B cell (primary cell): ENCODE results near the gene RGL1. TPM values are rescaled to one million over a fixed set of nuclear protein-coding genes. Genes with fewer than 3 reads are reported as not detected.

Experiments used
- ATAC-seq: fragments of 200-7000 bp; cut with Tn5 transposase; one replicate; pipeline ENCODE4 v1.10.0; 2021; ENCODE audit warnings: low read depth, mild to moderate bottlenecking, moderate number of reproducible peaks, moderate library complexity
- CTCF ChIA-PET: fragments of 350-600 bp; sonication (Branson Sonifier 250); formaldehyde crosslinking; loops from one replicate; lab custom pipeline; 2021; ENCODE audit warnings: antibody characterized with exemption, inconsistent platforms; lab: Charles Lee
- POLR2A ChIA-PET: fragments of 350-600 bp; sonication (Branson Sonifier 250); formaldehyde crosslinking; loops from one replicate; lab custom pipeline; 2021; ENCODE audit warnings: antibody characterized with exemption; lab: Charles Lee
- DNase-seq: peaks from one replicate; pipeline ENCODE4 v3.0.0; 2013
- H2AFZ ChIP-seq: 2 replicates; pipeline ENCODE4 v1.6.1; 2012; ENCODE audit warnings: mild to moderate bottlenecking, low read depth, low read length; ENCODE audit not compliant: insufficient read depth, poor library complexity, severe bottlenecking
- H3K27ac ChIP-seq, 2 donors: 1 replicate in 1 of 2; 2 replicates in 1 of 2; pipeline ENCODE4 v1.5.1; 2012 to 2013; ENCODE audit warnings: low read length in 2 of 2, mild to moderate bottlenecking in 2 of 2, moderate library complexity in 1 of 2
- H3K27me3 ChIP-seq, 4 experiments: fragments of 200-600 bp in 1 of 4; sonication (generic) in 1 of 4; replicated peaks in 1 of 4; 1 replicate in 2 of 4; 2 replicates in 2 of 4; pipeline versions ENCODE4 v1.6.1 to v1.7.0; 2013 to 2016; ENCODE audit warnings: low read length in 3 of 4, mild to moderate bottlenecking in 2 of 4, mixed read lengths in 1 of 4, moderate library complexity in 1 of 4; ENCODE audit not compliant: insufficient read depth in 4 of 4, control insufficient read depth in 3 of 4; ENCODE audit errors: control extremely low read depth in 1 of 4
- H3K36me3 ChIP-seq, 2 experiments: replicated peaks in 1 of 2; 1 replicate in 1 of 2; 2 replicates in 1 of 2; pipeline versions ENCODE4 v1.6.1 to v1.7.1; 2013; ENCODE audit warnings: low read length in 1 of 2; ENCODE audit not compliant: insufficient read depth in 2 of 2, control insufficient read depth in 1 of 2; ENCODE audit errors: control extremely low read depth in 1 of 2, extremely low read depth in 1 of 2
- H3K4me1 ChIP-seq, 2 donors: fragments of 200-600 bp in 1 of 2; sonication (generic) in 1 of 2; 1 replicate in 1 of 2; 2 replicates in 1 of 2; pipeline versions ENCODE4 v1.5.1 to v1.6.1; 2013 to 2017; ENCODE audit warnings: low read length in 2 of 2; ENCODE audit not compliant: control insufficient read depth in 2 of 2, insufficient read depth in 2 of 2
- H3K4me2 ChIP-seq: replicated peaks from 2 replicates; pipeline ENCODE3; 2012; ENCODE audit warnings: mild to moderate bottlenecking, low read depth, low read length; ENCODE audit not compliant: poor library complexity, severe bottlenecking
- H3K4me3 ChIP-seq, 5 experiments: fragments of 200-600 bp in 1 of 5; sonication (generic) in 1 of 5; 1 replicate in 3 of 5; 2 replicates in 2 of 5; pipeline versions ENCODE4 v1.5.1 to v1.7.0; 2011 to 2016; ENCODE audit warnings: low read length in 4 of 5, mild to moderate bottlenecking in 4 of 5, low read depth in 2 of 5, control low read depth in 1 of 5, moderate library complexity in 1 of 5; ENCODE audit not compliant: insufficient read depth in 1 of 5; ENCODE audit errors: control extremely low read depth in 1 of 5, extremely low read depth in 1 of 5
- H3K79me2 ChIP-seq: fragments of 200-600 bp; sonication (generic); one replicate; pipeline ENCODE4 v1.6.0; 2016; ENCODE audit warnings: low read length; ENCODE audit not compliant: control insufficient read depth, insufficient read depth
- H3K9ac ChIP-seq: fragments of 200-600 bp; sonication (generic); 2 replicates; pipeline ENCODE4 v1.6.1; 2017; ENCODE audit warnings: mild to moderate bottlenecking, low read length, moderate library complexity
- H3K9me3 ChIP-seq, 3 donors: one replicate each; pipeline versions ENCODE4 v1.6.1 to v1.7.1; 2013; ENCODE audit warnings: low read length in 2 of 3; ENCODE audit not compliant: control insufficient read depth in 2 of 3, insufficient read depth in 1 of 3; ENCODE audit errors: control extremely low read depth in 1 of 3
- H4K20me1 ChIP-seq: 2 replicates; pipeline ENCODE4 v1.6.0; 2012; ENCODE audit warnings: mild to moderate bottlenecking, low read length; ENCODE audit not compliant: insufficient read depth, control insufficient read depth, poor library complexity, severe bottlenecking
- H3K27ac Mint-ChIP-seq: one replicate; pipeline ENCODE4 v1.8.0; 2021; ENCODE audit warnings: mixed read lengths
- H3K27me3 Mint-ChIP-seq: one replicate; pipeline ENCODE4 v1.8.0; 2021; ENCODE audit warnings: mixed read lengths
- H3K4me1 Mint-ChIP-seq: one replicate; pipeline ENCODE4 v1.8.0; 2021; ENCODE audit warnings: mixed read lengths
- H3K4me3 Mint-ChIP-seq: one replicate; pipeline ENCODE4 v1.8.0; 2021; ENCODE audit warnings: mixed read lengths
- H3K9me3 Mint-ChIP-seq: one replicate; pipeline ENCODE4 v1.8.0; 2022; ENCODE audit warnings: mixed read lengths; ENCODE audit not compliant: insufficient read depth
- CTCF ChIP-seq: fragments of 200-600 bp; IDR thresholded peaks from one replicate; pipeline ENCODE4 v1.8.0; 2022; ENCODE audit warnings: antibody characterized with exemption, mild to moderate bottlenecking
- EZH2 ChIP-seq: IDR thresholded peaks from 2 replicates; pipeline ENCODE4 v1.6.1; 2012; ENCODE audit warnings: borderline replicate concordance, low read depth, mild to moderate bottlenecking, moderate library complexity, low read length; ENCODE audit not compliant: insufficient read depth, poor library complexity, severe bottlenecking
- WGBS: methylation state at CpG from one replicate; pipeline ENCODE4 v1.1.5; 2013; ENCODE audit warnings: missing lambda C conversion rate; ENCODE audit not compliant: insufficient coverage; 5-methylcytosine and 5-hydroxymethylcytosine counted together
- intact Hi-C: fragments of 100-400 bp; cut with micrococcal nuclease; formaldehyde crosslinking; loops from one replicate; pipeline ENCODE4 v1.10.0; 2022
- polyA plus RNA-seq: library from polyadenylated mRNA; depleted of rRNA; stranded (reverse); fragments of >200 nt; gene quantifications from 2 replicates; pipeline ENCODE4 v1.2.3, GENCODE V29; 2012
- total RNA-seq, 2 donors: library from RNA; stranded (reverse); fragments of 120-200 nt in 1 of 2; gene quantifications; 1 replicate in 1 of 2; 2 replicates in 1 of 2; pipeline versions ENCODE4 v1.2.3 to v1.2.4, GENCODE V29; 2013 to 2022

The RGL1 gene
- total and polyA plus RNA-seq, 2 donors (not counting 1 experiment from before 2014, with no cell fraction given): 0.09 to 1.1 TPM

- H3K79me2 ChIP-seq: no peaks in the 10 kb centered on the region
- ChIA-PET CTCF (no interaction called here), POLR2A (no interaction called here)
- ATAC-seq (no peak), DNase-seq (no peak)
- no peak overlapping the region for H3K27ac Mint-ChIP-seq
- WGBS: no CpG with 5 or more reads among the region's 2 CpGs
- no peak overlapping the region for H3K27ac ChIP-seq
- intact Hi-C loops: no loop called here
- no peak overlapping the region for H3K9ac ChIP-seq
- no peaks in the 10 kb centered on the region for H3K9me3 Mint-ChIP-seq
- H3K36me3 ChIP-seq: no peaks in the 10 kb centered on the region
- H3K27me3 ChIP-seq: no peaks in the 10 kb centered on the region
- no peaks in the 10 kb centered on the region for H3K9me3 ChIP-seq
- TF ChIP-seq CTCF (no peak), EZH2 (no peak)
- no peaks in the 10 kb centered on the region for H3K4me1 ChIP-seq
- H3K4me2 ChIP-seq: no peak overlapping the region
- H3K4me1 Mint-ChIP-seq: no peaks in the 10 kb centered on the region
- no peak overlapping the region for H3K4me3 Mint-ChIP-seq
- no peaks in the 10 kb centered on the region for H3K27me3 Mint-ChIP-seq
- H2AFZ ChIP-seq: no peak overlapping the region
- no peaks in the 10 kb centered on the region for H4K20me1 ChIP-seq
- no peak overlapping the region for H3K4me3 ChIP-seq
Measured at GRCh38 chr1:183850852-183851251, 45.9 kb downstream of the RGL1 start.

GRCh38 chr1:183859119-183859518, 54.2 kb downstream of the RGL1 start:
- H3K27ac Mint-ChIP-seq: no peak overlapping the region
- Histone ChIP-seq H3K4me2 (no peak overlapping the region), H3K36me3 (no peaks in the 10 kb centered on the region), H3K79me2 (no peaks in the 10 kb centered on the region), H3K4me1 (no peaks in the 10 kb centered on the region), H4K20me1 (no peaks in the 10 kb centered on the region), H3K9me3 (no peaks in the 10 kb centered on the region), H3K27ac (no peak overlapping the region), H3K9ac (no peak overlapping the region), H3K4me3 (no peak overlapping the region), H3K27me3 (no peaks in the 10 kb centered on the region), H2AFZ (no peak overlapping the region)
- TF ChIP-seq EZH2 (no peak), CTCF (no peak)
- intact Hi-C loops: no loop called here
- no peaks in the 10 kb centered on the region for H3K9me3 Mint-ChIP-seq
- WGBS: 100% methylated on average over 1 of the region's 3 CpGs
- CTCF ChIA-PET: interaction anchor here (1.0 kb wide), 1 partner anchor 57 kb away, joined by 3 read pairs; no protein-coding TSS in a partner anchor
- peaks cover 10% of the 10 kb centered on the region for H3K27me3 Mint-ChIP-seq
- POLR2A ChIA-PET: no interaction called here
- no peak overlapping the region for H3K4me3 Mint-ChIP-seq
- no peaks in the 10 kb centered on the region for H3K4me1 Mint-ChIP-seq
- ATAC-seq (no peak), DNase-seq (no peak)
